ENCODE results near the gene POLR2J2.
"Not testable (repeated sequence)": the region's sequence is repeated elsewhere in the genome, so short reads cannot be mapped to it uniquely, and the experiment has no call there.

Gene POLR2J2

DNA sequence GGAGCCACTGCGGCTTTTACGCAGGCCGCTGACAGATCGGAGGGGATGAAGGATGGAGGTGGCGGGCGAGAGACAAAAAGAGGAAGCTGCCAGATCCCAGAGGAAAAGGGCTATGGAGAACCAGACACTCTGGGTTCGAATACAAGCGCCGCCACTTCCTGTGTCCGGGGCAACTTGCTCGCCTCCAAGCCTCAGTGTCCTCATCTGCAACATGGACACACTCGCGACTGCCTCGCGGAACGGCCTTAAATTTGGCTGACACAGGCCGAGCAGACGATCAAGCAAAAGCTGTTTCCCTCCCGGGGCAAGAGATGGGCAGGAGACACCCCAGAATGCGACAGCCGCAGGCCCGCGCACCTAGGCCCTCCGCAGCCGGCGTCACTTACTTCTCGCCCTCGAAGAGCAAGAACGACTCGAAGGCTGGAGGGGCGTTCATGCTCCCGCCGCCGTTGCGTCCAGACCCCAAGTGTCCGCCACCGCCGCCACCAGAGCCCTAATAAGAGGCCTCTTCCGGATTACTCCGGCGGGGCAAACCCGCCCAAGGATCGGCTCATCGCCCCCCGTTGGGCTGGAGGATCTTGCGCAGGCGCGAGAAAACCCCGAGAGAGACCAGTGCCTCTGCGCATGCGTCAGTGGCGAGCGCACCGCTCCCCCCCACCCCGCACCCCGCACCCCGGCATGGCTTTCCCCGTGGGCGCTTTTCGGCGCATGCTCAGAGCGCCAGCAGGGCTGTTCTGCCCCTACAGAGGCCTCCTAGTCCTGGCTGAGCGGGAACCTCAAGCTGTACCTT lies at the start of gene POLR2J2:
Gene POLR2J2, minus strand, starts transcription at position 498 of the 790 bp plus-strand sequence. Its CDS starts 62 bp downstream, at position 436.
- DNase-seq, result not testable (repeated sequence)

DNA sequence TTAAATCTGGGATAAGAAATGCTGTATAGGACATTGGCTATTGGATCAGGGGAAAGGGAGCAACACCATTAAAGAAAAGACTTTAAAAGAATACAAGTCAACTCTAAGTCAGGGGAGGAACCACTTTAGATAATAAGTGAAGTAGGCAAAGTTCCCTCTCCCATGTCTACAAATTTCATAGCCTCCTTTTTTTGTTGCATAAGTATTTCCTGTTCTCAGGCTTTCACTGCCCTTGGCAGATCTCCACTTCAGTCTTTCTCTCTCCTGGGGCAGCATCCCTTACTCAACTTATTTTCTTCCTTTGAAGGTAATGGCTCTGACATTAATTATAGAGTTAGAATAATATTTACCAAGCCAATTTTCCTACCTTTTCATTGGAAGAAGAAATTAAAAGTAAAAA lies 47.0 kb upstream of the POLR2J2 start:
- DNase-seq, result not testable (repeated sequence)

DNA sequence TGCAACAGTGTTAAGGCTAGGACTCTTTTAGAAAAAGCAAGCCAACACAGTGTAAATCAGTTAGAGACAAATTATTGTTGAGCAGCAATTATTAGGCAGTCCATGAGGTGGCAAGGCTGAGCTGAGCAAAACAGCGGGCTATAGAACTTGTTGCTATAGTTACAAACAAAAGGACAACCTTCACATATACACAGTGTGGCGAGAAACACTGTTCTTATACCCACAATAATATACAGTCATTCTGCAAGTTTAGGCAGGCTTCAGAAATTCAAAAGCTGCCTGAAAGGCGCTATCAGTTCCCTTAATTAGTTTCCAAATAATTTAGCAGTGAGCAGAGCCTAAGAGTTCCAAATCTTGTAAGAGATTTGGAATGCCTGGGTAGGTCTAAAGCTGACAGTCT lies 44.3 kb upstream of the POLR2J2 start:
- DNase-seq, result not testable (repeated sequence)

- not testable (repeated sequence) for DNase-seq
Measured at GRCh38 chr7:102714774-102715522, 43.5 kb upstream of the POLR2J2 start.

DNA sequence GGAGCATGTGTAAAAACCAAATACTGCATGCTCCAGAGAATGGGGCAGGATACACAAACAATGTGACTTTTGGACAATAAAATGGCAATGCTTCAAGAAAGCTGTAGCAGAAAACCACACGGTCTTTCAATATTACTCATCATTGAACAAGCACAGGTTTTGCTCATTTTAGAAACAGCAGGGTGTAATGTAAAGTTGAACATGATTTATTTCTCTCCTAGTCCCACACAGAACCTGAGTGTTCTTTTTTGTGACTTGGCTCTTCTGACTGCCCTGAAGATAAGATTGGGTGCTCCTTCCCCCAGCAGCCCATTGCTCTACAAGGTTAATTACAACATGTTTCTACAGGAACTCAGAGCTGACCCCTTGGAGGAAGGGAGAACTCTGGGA lies 42.2 kb upstream of the POLR2J2 start:
- not testable (repeated sequence) for DNase-seq

- not testable (repeated sequence) for DNase-seq
Measured at GRCh38 chr7:102713011-102713690, 41.7 kb upstream of the POLR2J2 start.

DNA sequence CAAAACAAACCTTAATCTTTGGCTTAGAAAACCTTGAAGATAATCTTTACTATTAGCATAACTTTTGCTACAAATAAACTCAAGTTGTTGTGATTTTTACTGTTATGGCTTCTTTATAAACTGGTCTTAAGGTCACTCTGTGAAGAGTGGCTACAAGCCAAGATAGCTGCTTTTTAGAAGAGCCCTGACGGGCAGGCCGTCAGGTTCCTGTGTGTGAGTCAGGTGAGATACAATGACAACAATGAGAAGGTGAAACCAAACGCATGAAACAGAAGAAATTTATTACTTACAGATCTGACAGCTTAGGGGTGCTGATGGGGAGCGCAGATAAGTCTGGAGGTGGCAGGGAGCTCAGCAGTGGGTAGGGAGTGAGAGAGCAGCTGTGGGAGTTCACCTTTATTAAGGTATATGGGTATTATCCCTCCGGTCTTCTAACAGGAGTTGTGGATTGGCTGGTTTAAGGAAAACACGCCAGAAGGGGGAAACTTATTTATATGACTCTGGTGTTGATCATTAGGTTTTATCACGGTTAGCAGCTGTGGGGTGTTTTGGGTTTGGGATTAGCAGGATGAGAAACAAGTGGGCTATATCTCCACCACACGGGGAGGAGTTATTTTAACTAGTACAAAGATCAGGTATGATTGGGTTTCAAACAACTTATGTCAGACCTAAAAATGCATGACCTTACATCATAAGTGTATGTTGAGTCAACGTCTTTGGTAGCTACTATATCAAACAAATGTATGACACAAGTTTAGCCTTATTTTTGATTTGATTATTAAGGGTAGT lies 27.7 kb upstream of the POLR2J2 start:
- DNase-seq, result not testable (repeated sequence)

GRCh38 chr7:102697642-102698512 lies 26.4 kb upstream of the POLR2J2 start:
- not testable (repeated sequence) for DNase-seq

- DNase-seq, result not testable (repeated sequence)
Measured at GRCh38 chr7:102696009-102696408, 24.5 kb upstream of the POLR2J2 start.

DNA sequence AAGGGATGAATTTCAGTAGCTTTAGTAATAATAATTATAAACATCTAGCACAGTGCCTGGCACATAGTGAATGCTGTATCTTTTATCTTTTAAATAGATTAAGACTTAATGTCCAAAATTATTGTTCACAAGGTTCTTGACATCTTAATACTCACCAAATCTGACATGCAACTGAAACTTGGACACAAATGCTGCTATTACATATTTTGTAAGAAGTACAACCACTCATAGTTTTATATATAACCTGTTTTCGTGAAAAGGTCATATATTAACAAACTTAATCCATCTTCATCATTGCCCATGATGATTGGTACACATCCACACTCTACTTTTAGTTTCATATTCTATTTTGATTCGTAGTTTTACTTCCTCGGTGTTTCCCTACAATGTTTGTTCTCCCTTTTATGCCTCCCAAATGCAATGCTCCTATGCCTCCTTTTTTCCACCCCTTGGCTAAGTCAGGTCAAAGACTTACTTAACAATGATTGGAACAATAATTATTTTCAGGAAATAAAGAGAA lies 23.6 kb upstream of the POLR2J2 start:
- DNase-seq, result not testable (repeated sequence)

DNA sequence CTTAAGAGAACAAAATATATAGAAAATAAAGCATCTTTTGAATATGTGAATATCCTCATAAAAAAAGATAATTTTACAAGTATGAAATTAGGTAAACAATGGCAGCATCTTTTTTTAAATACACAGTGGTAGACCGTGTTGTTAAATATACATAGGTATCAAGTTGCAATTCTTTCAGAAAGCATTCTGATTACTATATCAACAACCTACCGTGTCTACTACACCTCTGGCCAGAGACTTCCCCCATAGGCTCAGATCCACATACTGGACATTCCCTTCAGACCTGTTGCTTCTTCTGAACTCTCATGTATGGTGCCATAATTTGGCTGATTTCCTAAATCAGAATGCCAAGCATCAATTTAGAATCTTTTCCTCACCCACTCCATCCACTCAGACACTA lies 22.5 kb upstream of the POLR2J2 start:
- DNase-seq, result not testable (repeated sequence)

- DNase-seq, result not testable (repeated sequence)
Measured at GRCh38 chr7:102690602-102691001, 19.1 kb upstream of the POLR2J2 start.

DNA sequence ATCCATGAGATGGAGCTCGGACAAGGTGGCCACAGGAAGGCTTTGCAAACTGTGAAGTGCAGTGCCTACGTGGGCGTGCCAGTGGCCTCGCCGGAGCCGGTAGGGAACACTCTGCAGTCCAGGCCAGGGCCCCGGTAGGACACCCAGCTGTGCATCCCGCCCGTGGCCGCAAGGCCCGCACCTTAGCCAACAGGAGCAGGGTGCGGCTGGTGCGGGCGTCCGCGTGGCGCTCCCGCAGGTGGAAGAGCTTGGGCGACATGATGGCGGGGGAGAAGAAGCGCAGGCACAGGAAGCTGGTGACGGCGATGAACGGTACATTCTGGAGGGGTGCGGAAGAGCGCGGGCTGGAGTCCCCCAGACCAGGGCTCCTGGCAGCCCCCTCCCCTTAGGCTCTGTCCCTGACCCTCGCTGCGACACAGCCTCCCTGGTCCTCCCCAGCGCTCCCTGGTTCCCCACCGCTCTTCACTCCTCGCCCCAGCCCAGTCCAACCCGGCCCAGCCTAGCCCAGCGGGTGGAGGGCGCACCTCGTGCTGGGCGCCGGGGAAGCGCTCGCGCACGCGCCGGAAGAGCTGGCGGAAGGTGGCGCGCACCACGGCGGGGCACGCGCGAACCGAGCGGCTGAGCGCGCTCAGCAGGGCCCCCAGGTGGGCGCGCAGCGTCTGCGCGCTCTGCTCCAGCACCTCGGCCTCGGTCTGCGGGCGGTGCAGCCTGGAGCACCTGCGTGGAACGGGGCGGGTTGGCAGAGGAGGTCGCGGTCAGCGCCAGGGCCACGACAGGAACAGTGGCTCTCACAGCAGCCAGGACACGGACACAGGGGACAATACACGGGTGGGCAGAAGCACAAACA lies 18.2 kb upstream of the POLR2J2 start:
- DNase-seq, result not testable (repeated sequence)

- DNase-seq, result not testable (repeated sequence)
Measured at GRCh38 chr7:102688299-102689036, 17.0 kb upstream of the POLR2J2 start.

DNA sequence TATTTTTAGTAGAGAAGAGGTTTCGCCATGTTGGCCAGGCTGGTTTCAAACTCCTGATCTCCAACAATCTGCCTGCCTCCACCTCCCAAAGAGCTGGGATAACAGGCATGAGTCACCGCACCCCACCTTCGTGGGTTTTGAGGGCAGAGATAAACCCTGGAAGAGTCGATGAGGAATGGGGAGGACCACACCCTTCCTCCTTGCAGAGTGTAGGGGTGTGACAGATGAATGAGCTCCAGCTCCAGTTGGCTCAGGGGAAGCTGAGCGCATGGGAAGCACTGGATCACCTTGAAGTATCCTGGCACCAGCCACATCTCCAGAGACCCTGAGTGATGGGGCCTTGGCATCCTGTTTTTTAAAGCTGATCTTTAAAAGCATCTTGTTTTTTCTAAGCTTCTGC lies 11.1 kb upstream of the POLR2J2 start:
- DNase-seq, result not testable (repeated sequence)

DNA sequence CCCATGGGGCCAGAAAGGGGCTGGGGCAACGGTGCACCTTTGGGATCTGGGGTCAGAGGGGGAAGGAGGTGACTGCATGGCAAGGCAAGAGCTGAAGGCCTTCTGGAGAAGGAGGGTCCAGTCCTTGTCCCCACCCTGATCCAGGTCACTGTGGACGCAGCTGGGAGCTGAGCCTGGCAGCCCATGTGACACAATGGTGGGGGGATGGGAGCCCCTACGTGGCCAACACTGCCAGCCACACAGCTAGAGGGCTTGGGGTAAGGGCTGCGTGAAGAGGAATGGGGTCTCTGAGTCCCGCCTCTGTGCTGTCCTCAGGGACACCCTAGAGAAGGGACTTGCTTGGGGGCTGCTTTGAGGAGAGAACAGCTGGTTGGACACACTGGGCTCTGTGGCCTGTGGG lies 9.3 kb upstream of the POLR2J2 start:
- not testable (repeated sequence) for DNase-seq

DNA sequence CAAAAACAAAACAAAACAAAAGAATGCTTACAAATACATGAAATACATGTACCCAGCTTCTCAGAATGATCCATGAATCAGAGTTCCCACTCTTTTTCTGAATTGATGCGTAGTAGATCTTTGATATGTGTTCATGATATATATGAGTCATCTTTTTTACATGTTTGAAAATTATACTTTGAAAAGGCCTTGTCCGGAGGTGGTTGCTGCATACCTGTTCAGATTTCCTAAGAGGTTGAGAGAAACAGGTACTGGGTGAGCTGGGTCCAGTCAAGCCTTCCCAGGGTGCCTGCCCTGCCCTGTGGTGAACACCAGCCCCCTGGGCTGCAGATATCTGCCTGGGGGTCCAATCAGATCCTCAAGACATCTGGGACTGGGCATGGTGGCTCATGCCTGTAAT lies 4.1 kb upstream of the POLR2J2 start:
- DNase-seq, result not testable (repeated sequence)

DNA sequence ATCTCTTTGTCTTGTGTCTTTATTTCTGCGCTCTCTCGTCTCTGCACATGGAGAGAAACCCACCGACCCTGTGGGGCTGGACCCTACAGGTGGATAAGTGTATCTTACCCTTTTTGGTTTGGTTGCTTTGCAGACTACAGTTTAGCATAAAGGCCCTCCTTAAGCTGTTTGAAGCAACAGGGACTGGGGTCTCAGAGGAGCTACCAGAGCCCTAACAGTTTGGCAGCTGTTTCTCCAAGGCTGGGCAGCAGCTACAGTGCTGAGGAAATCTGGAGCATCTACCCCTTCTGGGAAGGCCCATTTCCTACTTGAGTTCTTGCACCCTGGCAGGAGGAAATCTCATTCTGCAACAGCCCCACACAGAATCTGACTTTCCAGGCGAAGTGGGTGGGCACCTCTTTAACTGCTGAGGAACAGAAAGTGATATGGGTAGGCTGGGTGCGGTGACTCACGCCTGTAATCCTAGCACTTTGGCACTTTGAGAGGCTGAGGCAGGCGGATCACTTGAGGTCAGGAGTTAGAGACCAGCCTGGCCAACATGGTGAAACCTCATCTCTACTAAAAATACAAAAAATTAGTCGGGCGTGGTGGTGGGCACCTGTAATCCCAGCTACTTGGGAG lies 2.1 kb upstream of the POLR2J2 start:
- not testable (repeated sequence) for DNase-seq

DNA sequence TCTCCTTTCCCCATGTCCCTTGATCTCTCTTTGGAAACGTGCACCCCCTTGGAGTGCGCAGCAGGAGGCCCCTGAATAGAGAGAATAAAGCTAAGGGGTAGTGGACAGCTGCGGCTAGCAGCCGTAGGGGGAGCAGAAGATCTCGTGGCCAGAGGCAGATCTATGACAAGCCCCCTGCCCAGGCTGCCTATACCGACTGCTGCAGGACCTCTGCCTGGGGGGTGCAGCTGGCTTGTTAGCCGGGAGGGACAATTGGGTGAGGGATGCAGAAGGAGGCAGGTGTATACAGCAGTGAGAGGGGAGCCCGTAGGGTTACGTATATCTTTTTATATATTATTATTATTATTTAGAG lies 469 bp upstream of the POLR2J2 start:
- not testable (repeated sequence) for DNase-seq

All from NCI-H2171 treated with DMSO at 0.1 percent for 48 hours (cell line).